Left colon (tissue), 2 donors: ENCODE measurements around the gene CLIP4. TPM values are rescaled to one million over a fixed set of nuclear protein-coding genes. Genes with fewer than 3 reads are reported as not detected.

ENCODE experiments used
- ATAC-seq: fragments of 200-7000 bp; cut with Tn5 transposase; one replicate; pipeline ENCODE4 v1.9.1; 2020; ENCODE audit warnings: mild to moderate bottlenecking, moderate library complexity
- DNase-seq, 2 donors: peaks; one replicate each; pipeline ENCODE4 v3.0.0-alpha.2; 2020
- intact Hi-C, 2 donors: fragments of 100-400 bp; cut with DNase I in 1 of 2; cut with micrococcal nuclease in 1 of 2; formaldehyde crosslinking; loops; one replicate each; pipeline versions ENCODE4 v1.11.2 to v1.14.0; 2022; cut with DNase I, micrococcal nuclease
- total RNA-seq, 2 donors: library from RNA; stranded (reverse); fragmentation: NEBNext Ultra II Directional; extraction: Animal tissue kit (Norgen Biotek cat#: 25700); gene quantifications; one replicate each; pipeline ENCODE4 v1.2.1, GENCODE V29; 2021
- donor health status: DM: no; HTN: no; CAD: no.
- donor health status: DM: yes; HTN: yes; CAD: no.

The CLIP4 gene
- total RNA-seq, 2 donors from 2014 or later: 3.5 to 7.3 TPM

GRCh38 chr2:29120846-29121245, 5.6 kb downstream of the CLIP4 start:
- intact Hi-C loops: no loop called here
- no peak for ATAC-seq
- DNase-seq: no peak

GRCh38 chr2:29123617-29124349, 8.6 kb downstream of the CLIP4 start:
- intact Hi-C loops: no loop called here
- no peak for DNase-seq
- ATAC-seq: no peak

DNA sequence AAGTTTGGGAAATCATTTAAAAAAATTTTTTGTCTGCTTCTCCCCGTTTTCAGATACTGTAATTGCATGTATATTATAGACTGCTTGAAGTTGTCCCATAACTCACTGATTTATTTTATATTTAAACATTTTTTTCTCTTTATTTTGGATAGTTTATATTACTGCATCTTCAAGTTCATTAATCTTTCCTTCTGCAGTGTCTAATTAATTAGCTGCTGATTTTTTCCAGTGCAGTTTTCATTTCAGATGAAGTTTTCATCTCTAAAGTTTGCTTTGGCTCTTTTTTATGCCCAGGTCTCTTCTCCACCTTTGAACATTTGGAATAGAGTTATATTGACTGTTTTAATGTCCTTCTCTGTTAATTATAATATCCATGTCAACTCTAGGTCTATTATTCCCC, 9.3 kb downstream of the CLIP4 start:
- intact Hi-C loops: no loop called here
- DNase-seq (no peak), ATAC-seq (no peak)

DNA sequence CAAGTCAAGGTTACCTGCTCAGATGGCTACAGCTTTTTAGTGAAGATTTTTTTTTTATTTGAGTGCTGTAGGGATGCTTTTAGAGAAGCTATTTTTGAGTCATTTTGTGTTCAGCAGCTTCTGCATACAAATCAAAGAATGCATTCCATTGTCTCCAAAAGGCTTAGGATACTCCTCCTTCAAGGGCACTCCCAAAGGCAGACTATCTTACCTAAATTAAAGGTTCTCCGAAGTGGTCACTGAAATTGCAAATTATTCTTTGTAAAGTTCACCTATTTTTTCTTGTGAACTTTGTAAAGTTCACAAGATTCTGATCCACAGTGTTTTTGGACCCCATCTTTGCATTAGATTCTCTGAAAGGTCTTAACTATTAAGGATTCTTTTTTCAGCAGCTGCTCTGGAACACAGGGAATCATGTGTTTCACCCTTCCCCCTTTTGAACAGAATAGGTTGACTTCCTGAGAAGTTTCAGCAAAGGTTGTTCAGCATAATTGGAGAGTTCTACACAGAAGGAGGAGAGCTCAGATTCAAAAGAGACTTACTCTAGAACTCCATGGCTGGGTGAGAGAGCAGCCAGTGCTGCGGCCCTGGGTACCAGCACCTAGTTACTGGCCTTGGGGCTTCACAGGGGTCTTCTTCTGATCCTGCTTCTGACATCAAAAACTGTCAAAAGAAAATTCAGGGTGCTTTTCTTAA, 14.5 kb downstream of the CLIP4 start:
- no peak for ATAC-seq
- intact Hi-C loops: no loop called here
- DNase-seq: no peak

- intact Hi-C loops: no loop called here
- DNase-seq: no peak
- ATAC-seq: no peak
Measured at GRCh38 chr2:29130295-29130694, 15.1 kb downstream of the CLIP4 start.

GRCh38 chr2:29134933-29135332, 19.7 kb downstream of the CLIP4 start:
- ATAC-seq (no peak), DNase-seq (no peak)
- intact Hi-C loops: no loop called here

DNA sequence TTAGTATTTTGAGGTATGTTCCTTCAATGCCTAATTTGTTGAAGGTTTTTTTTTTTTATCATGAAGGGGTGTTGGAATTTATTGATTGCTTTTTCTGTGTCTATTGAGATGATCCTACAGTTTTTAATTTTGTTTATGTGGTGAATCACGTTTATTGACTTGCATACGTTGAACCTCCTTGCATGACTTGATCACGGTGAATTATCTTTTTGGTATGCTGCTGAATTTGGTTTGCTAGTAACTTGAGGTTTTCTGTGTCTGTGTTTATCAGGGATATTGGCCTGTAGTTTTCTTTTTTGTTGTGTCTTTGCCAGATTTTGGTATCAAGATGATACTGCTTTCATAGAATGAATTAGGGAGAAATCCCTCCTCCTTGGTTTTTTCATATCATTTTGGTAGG, 23.9 kb downstream of the CLIP4 start:
- intact Hi-C loops: no loop called here
- DNase-seq (no peak), ATAC-seq (no peak)

GRCh38 chr2:29139731-29140130, 24.5 kb downstream of the CLIP4 start:
- no peak for ATAC-seq
- no peak for DNase-seq
- intact Hi-C loops: no loop called here

- intact Hi-C loops: no loop called here
- ATAC-seq (no peak), DNase-seq (no peak)
Measured at GRCh38 chr2:29143657-29144056, 28.4 kb downstream of the CLIP4 start.

GRCh38 chr2:29146197-29146596, 31.0 kb downstream of the CLIP4 start:
- intact Hi-C loops: no loop called here
- ATAC-seq (no peak), DNase-seq (no peak)

DNA sequence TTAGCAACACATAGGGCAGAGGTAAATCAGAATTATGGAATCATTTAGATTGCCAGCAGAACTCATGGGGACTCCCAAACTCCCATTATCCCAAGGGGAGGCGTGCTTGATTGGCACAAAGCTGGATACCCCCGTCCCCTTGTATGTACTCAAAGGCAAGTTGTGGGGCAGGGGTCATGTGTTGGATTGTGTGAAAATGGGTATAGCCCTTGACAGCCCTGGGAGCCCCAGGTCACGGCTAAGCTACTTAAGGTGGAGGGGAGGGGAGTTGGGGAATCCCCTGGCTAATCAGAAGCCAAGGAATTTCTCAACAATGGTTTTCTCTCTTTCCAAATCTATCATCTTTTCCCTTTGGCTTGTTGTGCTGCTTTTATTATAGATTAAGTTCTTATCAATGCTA, 32.7 kb downstream of the CLIP4 start:
- ATAC-seq: no peak
- intact Hi-C loops: no loop called here
- no peak for DNase-seq

DNA sequence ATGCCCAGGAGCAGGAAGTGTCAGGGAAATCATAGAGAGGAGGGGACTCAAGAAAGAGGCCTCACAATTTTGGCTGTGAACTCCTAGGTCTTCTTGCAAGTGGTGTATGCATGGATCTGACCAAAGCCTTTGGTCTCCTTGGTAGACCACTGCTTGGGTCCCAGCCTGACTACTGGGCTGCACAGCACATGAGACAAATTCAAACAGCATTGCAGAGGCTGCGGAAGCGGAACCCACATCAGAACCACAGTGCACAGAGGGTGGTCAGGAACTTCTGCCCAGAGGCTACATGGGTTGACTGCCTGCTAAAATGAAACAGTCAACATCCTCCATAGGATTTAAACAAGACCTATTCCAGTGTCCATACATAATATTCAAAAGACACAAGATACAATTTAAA, 39.4 kb downstream of the CLIP4 start:
- intact Hi-C loops: no loop called here
- DNase-seq (no peak), ATAC-seq (no peak)

DNA sequence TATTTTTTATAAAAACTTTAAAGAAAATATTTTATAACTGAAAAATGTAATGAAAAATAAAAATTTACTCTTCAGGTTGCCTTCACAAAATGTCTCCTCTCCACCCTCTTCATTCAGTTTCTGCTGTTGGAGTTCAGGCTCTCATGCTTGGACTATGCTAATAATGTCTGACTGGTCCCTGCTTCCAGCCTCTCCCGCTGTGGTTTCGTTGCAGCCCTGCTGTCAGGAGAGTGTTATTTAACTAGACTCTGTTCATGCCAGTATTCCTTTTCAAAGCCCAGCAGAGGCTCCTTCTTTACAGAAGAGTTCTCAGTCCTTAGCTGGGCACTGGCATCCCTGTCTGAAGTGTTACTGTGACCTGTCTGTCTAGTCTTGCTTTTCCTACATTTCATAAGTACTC, 40.4 kb downstream of the CLIP4 start:
- DNase-seq (no peak), ATAC-seq (no peak)
- intact Hi-C loops: no loop called here

DNA sequence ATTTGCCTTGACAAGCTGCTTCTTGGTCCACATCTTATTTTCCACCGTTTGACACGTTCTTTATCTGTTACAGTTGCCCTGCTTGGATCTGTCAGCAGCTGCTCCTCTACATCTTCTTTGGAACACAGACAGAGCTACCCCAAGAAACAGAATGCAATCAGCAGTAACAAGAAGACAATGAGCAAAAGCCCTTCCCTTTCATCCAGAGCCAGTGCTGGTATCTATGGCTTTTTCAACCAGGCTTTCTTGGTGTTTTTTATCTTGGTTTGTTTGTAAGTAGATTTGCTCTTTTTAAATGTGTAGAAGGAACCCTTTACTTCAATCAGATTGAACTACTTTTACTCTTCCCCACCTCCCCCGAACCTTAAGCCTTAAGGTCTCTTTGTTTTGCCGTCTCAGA, 41.9 kb downstream of the CLIP4 start:
- no peak for ATAC-seq
- intact Hi-C loops: no loop called here
- DNase-seq: no peak

DNA sequence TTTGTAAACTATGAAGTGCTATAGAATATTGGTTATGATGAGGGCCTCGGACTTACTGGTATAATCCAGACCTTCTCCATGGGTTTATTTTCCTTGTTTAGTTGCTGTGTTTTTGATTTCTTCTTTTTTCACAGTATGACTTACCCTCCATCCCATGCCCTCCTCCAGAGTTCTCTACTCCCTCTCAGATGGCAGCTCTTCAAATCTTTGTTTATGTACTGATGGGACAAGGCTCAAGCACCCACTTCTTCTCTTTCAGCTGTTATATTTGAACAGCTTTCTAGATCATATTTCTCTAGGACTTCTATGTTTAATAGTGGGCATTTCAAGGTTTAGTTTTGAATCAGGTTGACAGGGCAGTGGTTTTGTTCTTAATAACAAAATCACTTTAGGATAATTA, 43.9 kb downstream of the CLIP4 start:
- no peak for ATAC-seq
- intact Hi-C loops: no loop called here
- DNase-seq: no peak

GRCh38 chr2:29160184-29160583, 45.0 kb downstream of the CLIP4 start:
- DNase-seq (no peak), ATAC-seq (no peak)
- intact Hi-C loops: no loop called here

DNA sequence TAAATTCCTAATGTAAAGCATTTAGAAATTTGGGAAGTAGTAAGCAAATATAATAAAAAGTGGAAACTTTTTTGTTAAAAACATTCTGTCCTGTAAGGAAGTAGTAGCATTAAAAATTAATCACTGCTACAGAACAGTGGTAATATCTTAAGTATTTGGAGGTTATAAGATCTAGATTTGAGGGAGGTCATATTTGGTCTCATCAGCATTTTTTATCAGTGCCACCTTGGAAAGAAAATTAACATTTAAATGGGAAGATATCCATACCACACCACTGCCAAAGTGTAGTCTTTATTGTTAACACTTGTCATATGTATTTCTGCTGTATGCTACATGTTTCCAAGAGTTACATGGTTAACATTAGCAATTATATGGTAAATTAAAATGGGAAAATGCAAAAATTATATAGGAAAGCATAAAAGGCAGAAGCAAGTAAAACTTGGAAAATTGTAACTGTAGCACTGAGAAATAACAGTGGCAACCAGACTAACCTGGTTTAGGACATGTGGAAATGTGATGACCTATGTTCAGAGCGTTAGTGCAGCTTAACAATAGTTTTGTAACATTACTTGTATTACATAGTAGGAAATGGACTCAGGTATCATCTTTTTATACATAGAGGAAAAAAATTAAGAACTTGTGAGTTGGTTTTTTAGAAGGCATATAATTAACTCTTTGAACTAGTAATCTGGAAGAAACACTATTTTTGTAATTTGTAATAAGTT, 47.2 kb downstream of the CLIP4 start:
- no peak for ATAC-seq
- no peak for DNase-seq
- intact Hi-C loops: no loop called here

GRCh38 chr2:29164091-29164846, 49.1 kb downstream of the CLIP4 start:
- DNase-seq (no peak), ATAC-seq (no peak)
- intact Hi-C loops: no loop called here

DNA sequence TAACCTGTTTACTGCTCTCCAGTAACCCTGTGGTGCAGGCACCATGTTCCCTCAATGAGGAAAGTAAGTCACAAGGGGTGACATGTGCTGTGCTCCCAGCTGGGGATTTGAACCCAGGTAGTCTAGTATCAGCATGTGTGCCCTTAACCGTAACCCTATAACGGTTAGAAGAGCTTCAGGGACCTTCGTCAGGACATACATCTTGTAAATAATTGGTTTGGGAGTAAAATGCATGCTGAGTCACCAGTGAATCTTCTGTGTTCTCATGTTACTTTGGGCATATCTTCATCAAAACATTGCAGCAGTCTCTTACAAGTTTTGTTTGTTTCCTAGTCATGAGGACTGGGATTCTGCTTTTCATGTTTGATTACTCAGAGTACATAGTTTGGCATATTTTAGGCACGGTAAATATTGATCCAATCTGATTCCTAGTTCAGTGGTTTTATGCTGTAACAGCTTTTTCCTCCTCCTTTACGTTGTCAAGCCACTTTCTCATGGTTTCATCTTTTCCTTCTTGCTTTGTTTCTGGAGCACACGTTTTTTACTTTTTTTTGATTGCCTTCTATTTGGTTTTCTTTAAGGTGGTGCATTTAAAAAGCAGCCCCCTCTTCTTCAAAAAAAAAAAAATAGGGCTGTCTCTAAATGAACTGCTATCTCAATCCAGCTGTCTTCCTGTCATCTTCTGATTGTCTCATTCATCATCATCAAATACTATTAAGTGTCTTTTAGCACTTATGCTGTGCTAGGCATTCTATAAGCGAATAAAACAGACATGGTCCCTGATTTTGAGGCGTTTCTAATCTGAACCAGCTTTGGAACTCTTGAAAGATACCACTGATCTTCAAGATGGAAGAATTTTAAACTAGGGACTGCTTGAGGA, 50.4 kb downstream of the CLIP4 start:
- intact Hi-C loops: no loop called here
- ATAC-seq: no peak
- no peak for DNase-seq
